ENCODE results near the gene POTEI.
"Not testable (repeated sequence)": the region's sequence is repeated elsewhere in the genome, so short reads cannot be mapped to it uniquely, and the experiment has no call there.

POTEI gene

DNA sequence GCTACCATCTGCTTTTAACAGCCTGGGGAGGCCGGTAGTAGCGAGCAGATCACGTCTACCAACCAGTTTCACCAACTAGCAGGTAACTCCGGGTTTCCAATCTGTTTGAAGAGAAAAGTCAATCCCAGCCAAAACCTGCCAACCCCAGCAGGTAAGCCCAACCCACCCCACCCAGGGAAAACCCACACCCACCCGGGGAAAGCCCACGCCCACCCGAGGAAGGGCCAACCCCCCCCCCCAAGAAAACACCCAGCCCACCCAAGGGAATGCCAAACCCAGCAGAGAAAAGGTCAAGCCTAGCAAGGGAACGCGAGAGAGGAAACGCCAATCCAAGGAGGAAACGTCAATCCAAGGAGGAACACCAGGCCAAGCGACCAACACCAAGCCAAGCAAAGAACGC, at the start of gene POTEI:
POTEI (minus strand) TSS at position 101 of the 400 bp plus-strand sequence; CDS start at position 8, 93 bp downstream.
- not testable (repeated sequence) for ATAC-seq

DNA sequence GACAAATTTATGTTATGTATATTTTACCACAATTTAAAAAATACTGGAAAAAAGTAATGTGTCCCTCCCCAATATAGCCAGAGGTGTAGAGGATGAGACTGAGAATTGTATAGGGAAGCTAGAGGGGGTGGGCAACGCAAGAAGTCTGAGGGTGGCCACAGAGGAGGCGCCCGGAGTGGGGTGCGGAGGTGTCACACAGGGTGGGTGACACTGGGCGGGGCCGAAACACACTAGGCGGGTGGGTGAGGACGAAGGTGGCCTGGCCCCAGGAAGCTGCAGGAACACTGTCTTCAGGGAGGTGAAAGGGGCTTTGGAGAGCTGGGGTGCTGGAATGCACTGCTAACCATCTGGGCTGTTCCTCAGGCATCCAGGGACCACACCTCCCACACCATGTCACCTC, 47.3 kb upstream of the POTEI start:
- not testable (repeated sequence) for ATAC-seq

DNA sequence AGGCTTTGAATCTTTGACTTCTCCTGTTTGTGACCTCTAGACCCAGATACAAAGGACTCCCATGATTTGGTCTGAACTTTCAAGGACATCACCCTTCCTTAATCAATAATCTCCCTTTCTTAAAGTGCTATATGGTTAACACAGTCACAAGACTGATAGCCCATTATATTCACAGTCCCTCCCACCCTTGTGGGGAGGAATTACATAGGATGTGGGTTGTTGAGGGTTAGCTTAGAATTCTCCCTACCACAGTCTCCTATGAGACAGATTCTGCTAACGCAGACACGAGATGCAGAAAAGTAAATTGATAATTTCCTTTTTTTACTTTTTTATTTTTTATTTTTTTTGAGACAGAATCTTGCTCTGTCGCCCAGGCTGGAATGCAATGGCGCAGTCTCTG, 45.0 kb upstream of the POTEI start:
- not testable (repeated sequence) for ATAC-seq

DNA sequence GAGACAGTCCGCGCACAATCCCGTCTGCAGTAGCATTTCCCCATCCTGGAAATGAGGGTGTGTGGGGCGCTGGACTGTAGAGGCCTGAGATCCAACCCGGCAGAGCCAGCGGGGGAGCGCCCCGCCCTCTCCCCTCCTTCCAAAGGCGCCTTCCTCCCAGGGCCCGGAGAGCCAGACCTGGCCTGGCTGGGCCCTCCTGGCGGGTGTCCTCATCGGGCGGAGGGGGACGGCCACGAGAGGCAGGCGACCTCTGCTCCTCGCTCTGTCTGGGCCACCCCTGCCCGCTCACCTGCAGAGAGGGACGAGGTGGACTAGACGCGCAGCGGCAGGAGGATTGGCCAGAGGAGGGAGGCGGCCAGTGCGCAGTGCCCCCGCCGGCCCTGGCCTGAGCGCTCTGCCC, 40.3 kb upstream of the POTEI start:
- ATAC-seq = not testable (repeated sequence)

DNA sequence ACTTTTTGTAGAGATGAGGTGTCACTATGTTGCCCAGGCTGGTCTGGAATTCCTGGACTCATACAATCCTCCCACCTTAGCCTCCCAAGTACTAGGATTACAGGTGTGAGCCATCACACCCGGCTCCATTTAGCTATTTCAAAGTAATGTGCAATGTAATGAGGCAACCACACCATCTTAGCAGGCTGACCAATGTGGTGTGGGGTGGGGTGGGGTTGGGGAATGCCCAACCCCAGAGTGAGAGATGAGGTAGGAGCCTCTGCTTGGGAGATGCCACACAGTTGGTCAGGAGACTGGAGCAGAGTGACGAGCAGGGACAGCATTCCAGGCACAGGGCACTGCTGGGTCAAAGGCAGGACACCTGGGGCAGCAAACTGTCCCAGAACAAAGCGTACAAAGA, 39.3 kb upstream of the POTEI start:
- not testable (repeated sequence) for ATAC-seq

- not testable (repeated sequence) for ATAC-seq
These were observed 35.9 kb upstream of the POTEI start for GRCh38 chr2:130544978-130545377.

DNA sequence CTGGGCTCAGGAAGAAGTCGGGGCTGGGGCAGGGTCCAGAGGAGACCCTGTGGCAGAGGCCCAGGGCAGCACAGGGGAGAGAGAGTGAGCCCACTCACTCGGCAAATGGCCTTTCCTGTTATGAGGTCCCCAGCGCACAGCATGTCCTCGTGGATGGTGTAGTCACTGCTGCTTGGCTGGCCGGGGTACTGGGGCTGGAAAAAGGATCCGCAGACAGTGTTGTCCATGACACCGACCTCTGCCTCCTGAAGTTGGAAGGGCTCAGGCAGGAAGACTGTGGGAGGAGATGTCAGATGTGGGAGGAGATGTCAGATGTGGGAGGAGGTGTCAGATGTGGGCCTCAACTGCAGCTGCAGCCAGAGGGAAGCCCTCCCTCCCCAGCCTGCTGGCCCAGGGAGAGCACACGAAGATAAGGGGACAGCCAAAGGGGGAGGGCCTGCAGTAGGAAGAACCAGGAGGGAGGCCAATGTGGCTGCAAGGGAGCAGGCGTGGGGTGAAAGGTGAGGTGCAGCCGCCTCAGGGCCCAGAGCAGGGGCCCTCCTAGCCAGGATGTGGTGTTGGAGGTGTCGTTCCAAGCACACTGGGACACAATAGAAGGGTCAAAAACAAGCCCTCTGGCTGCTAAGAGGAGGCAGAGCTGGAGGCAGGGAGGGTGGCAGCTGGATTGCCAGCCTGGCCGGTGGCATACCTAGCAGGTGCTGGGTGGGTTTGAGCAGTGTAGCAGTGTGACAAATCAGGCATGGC, 34.8 kb upstream of the POTEI start:
- not testable (repeated sequence) for ATAC-seq

GRCh38 chr2:130542789-130543188, 33.7 kb upstream of the POTEI start:
- ATAC-seq = not testable (repeated sequence)

GRCh38 chr2:130538271-130538670, 29.1 kb upstream of the POTEI start:
- not testable (repeated sequence) for ATAC-seq

- ATAC-seq = not testable (repeated sequence)
These were observed 27.5 kb upstream of the POTEI start for GRCh38 chr2:130536654-130537053.

DNA sequence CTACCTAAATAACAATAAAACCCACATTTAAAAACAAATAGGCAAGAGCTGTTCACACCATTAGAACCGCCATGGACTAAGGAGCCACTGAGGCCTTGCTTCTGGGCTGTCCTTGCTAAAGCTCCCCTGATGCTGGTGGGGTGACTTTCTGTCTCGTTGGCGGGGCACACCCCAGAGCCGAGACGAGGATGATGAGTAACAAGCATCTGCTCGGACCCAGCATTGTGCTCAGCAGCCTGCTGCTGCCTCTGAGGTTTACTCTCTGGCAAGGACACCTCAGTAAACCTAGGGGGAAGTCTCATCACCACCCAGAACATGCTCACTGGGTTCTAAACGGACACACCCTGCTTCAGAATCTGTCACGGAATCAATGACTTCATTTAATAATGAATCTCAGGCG, 22.5 kb upstream of the POTEI start:
- ATAC-seq = not testable (repeated sequence)

DNA sequence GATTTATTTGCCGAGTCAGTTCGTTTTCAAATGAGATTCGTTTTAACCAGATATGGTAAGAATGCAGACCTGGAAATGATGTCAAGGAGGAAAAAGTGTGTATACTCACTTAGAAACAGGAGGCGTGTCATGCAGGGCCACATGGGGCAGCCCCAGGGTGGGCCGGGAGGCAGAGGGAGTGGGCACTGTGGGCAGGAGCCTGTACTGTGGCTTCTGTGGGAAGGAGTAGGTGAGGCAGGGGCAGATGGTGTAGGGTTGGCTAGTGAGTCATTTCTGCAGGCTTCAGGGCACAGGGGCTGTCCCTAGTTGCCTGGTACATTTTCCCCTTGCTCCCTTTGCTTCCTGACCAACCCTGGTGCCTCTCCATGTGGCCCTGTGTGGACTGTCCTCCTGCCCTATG, 22.1 kb upstream of the POTEI start:
- ATAC-seq = not testable (repeated sequence)

DNA sequence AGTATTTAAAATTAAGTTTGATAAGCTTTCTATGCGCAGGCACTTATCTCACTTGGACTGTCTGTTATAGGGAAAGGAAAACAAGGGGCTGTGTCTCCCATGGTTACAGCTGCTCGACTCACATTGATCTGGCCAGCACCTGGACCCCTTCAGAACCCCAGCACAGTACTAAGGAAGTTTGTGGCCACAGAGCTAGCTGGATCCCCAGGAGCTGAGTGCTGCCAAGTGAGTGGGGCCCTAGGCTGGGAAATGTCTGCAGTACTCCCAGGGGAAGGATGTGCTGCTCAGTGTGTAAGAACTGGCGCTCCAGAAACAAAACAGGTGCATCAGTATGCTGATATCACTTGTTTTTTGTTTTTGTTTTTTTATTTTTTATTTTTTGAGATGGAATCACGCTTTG, 21.1 kb upstream of the POTEI start:
- not testable (repeated sequence) for ATAC-seq

DNA sequence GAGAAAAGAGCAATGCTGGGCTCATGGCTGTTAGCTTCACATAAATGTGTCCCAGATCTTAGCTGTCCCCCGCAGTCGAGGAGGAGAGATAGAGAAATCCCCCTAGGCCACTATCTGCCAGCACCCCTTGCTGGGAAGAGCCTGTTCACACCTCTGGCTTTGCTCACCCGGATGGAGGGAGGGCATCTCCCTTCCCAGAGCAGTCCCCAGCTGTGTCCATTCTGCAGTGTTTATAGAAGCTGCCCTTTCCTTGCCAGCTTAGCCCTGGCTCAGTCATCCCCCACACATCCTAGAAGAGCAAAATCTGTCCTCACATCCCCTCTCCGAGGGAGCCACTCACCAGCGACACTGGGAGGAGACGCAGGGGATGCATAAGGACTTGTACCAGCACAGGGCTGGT, 20.4 kb upstream of the POTEI start:
- not testable (repeated sequence) for ATAC-seq

- ATAC-seq = not testable (repeated sequence)
These were observed 18.3 kb upstream of the POTEI start for GRCh38 chr2:130527365-130527967.

GRCh38 chr2:130522390-130522789, 13.3 kb upstream of the POTEI start:
- ATAC-seq = not testable (repeated sequence)

GRCh38 chr2:130520992-130521391, 11.9 kb upstream of the POTEI start, which contains the start of gene CFC1B:
Gene CFC1B, plus strand, starts transcription at chr2:130521222. Its CDS starts 263 bp downstream, at chr2:130521485.
- ATAC-seq = not testable (repeated sequence)

DNA sequence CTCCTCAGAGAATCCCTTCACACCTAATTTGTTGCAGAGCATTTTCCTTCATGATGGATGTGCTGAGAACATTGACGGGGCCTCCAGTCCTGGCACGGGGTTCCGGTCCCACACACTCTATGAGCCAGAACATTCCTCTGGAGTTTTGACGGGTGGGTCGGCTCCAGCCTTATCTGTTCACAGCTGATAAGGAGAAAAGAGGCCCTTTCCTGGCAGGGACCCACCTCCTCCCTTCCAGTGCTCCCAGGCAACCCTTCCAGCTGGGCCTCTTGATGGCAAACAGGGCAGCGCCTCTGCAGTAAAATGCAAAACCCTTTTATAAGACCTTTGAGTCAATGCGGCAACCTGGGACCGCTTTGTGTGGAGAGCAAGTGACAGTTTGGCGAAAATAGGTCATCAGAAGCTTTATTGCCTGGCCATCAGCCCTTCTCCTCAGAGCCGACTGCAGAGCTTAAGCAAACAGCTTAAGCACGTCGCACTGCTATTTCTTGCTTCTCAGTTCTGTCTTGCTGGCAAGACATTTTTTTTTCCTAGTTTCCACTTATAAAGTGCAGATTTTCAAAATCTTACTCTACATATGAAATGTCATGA, 9.5 kb upstream of the POTEI start:
- ATAC-seq = not testable (repeated sequence)

GRCh38 chr2:130511747-130512451, 2.8 kb upstream of the POTEI start:
- not testable (repeated sequence) for ATAC-seq

DNA sequence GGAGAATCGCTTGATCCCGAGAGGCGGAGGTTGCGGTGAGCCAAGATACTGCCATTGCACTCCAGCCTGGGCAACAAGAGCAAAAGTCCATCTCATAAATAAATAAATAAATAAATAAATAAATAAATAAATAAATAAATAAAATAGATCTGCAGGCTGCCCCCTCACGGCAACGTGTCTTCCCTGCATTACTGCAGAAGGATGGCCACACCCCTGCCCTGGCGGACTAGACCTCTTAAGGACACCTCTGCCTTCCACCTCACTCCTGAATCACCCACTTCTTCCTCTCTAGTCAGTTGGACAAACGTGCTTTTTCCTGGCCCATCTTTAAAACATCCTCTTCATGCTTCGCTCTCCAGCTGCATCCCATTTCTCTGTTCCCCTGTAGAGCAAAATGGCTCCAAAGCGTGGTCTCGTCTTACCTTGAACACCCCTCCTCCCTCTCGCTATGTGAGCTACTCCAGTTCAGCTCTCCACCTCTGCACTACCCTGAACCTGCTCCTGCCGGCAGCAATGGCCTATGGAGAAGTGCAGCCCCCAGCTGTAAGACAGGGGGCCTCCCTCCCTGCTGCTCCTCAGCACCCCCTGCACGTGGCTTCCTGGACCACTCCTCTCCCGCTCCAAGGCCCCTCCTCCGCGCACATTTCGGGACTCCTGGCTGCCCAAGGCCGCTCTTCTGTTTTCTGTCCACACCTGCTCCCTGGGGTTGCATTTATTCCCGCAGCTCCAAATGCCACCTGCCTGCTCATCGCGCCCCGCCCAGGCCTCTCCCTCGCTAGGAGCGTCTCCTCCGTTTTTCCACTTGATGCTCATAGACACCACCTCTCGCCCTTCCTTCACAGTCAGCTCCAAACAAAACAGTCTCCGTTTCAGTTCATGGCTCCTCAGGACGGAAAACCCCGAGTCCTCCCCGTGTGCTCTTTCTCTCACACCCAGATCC, 1.9 kb upstream of the POTEI start:
- ATAC-seq = not testable (repeated sequence)

- ATAC-seq = not testable (repeated sequence)
These were observed 18.1 kb downstream of the POTEI start for GRCh38 chr2:130491073-130491472.

- ATAC-seq = not testable (repeated sequence)
These were observed 53.7 kb downstream of the POTEI start for GRCh38 chr2:130455413-130455812.

All from SK-N-SH treated with all-trans-retinoic acid at 6 μM for 48 hours (cell line).